B cell (primary cell): Measurements from ENCODE around the gene FHIT. TPM values are rescaled to one million over a fixed set of nuclear protein-coding genes. Genes with fewer than 3 reads are reported as not detected.

Source experiments
- ATAC-seq: fragments of 200-7000 bp; cut with Tn5 transposase; one replicate; pipeline ENCODE4 v1.10.0; 2021; ENCODE audit warnings: low read depth, mild to moderate bottlenecking, moderate number of reproducible peaks, moderate library complexity
- CTCF ChIA-PET: fragments of 350-600 bp; sonication (Branson Sonifier 250); formaldehyde crosslinking; loops from one replicate; lab custom pipeline; 2021; ENCODE audit warnings: antibody characterized with exemption, inconsistent platforms; lab: Charles Lee
- POLR2A ChIA-PET: fragments of 350-600 bp; sonication (Branson Sonifier 250); formaldehyde crosslinking; loops from one replicate; lab custom pipeline; 2021; ENCODE audit warnings: antibody characterized with exemption; lab: Charles Lee
- DNase-seq: peaks from one replicate; pipeline ENCODE4 v3.0.0; 2013
- H2AFZ ChIP-seq: 2 replicates; pipeline ENCODE4 v1.6.1; 2012; ENCODE audit warnings: mild to moderate bottlenecking, low read depth, low read length; ENCODE audit not compliant: insufficient read depth, poor library complexity, severe bottlenecking
- H3K27ac ChIP-seq, 2 donors: 1 replicate in 1 of 2; 2 replicates in 1 of 2; pipeline ENCODE4 v1.5.1; 2012 to 2013; ENCODE audit warnings: low read length in 2 of 2, mild to moderate bottlenecking in 2 of 2, moderate library complexity in 1 of 2
- H3K27me3 ChIP-seq, 4 experiments: fragments of 200-600 bp in 1 of 4; sonication (generic) in 1 of 4; replicated peaks in 1 of 4; 1 replicate in 2 of 4; 2 replicates in 2 of 4; pipeline versions ENCODE4 v1.6.1 to v1.7.0; 2013 to 2016; ENCODE audit warnings: low read length in 3 of 4, mild to moderate bottlenecking in 2 of 4, mixed read lengths in 1 of 4, moderate library complexity in 1 of 4; ENCODE audit not compliant: insufficient read depth in 4 of 4, control insufficient read depth in 3 of 4; ENCODE audit errors: control extremely low read depth in 1 of 4
- H3K36me3 ChIP-seq, 2 experiments: replicated peaks in 1 of 2; 1 replicate in 1 of 2; 2 replicates in 1 of 2; pipeline versions ENCODE4 v1.6.1 to v1.7.1; 2013; ENCODE audit warnings: low read length in 1 of 2; ENCODE audit not compliant: insufficient read depth in 2 of 2, control insufficient read depth in 1 of 2; ENCODE audit errors: control extremely low read depth in 1 of 2, extremely low read depth in 1 of 2
- H3K4me1 ChIP-seq, 2 donors: fragments of 200-600 bp in 1 of 2; sonication (generic) in 1 of 2; 1 replicate in 1 of 2; 2 replicates in 1 of 2; pipeline versions ENCODE4 v1.5.1 to v1.6.1; 2013 to 2017; ENCODE audit warnings: low read length in 2 of 2; ENCODE audit not compliant: control insufficient read depth in 2 of 2, insufficient read depth in 2 of 2
- H3K4me2 ChIP-seq: replicated peaks from 2 replicates; pipeline ENCODE3; 2012; ENCODE audit warnings: mild to moderate bottlenecking, low read depth, low read length; ENCODE audit not compliant: poor library complexity, severe bottlenecking
- H3K4me3 ChIP-seq, 5 experiments: fragments of 200-600 bp in 1 of 5; sonication (generic) in 1 of 5; 1 replicate in 3 of 5; 2 replicates in 2 of 5; pipeline versions ENCODE4 v1.5.1 to v1.7.0; 2011 to 2016; ENCODE audit warnings: low read length in 4 of 5, mild to moderate bottlenecking in 4 of 5, low read depth in 2 of 5, control low read depth in 1 of 5, moderate library complexity in 1 of 5; ENCODE audit not compliant: insufficient read depth in 1 of 5; ENCODE audit errors: control extremely low read depth in 1 of 5, extremely low read depth in 1 of 5
- H3K79me2 ChIP-seq: fragments of 200-600 bp; sonication (generic); one replicate; pipeline ENCODE4 v1.6.0; 2016; ENCODE audit warnings: low read length; ENCODE audit not compliant: control insufficient read depth, insufficient read depth
- H3K9ac ChIP-seq: fragments of 200-600 bp; sonication (generic); 2 replicates; pipeline ENCODE4 v1.6.1; 2017; ENCODE audit warnings: mild to moderate bottlenecking, low read length, moderate library complexity
- H3K9me3 ChIP-seq, 3 donors: one replicate each; pipeline versions ENCODE4 v1.6.1 to v1.7.1; 2013; ENCODE audit warnings: low read length in 2 of 3; ENCODE audit not compliant: control insufficient read depth in 2 of 3, insufficient read depth in 1 of 3; ENCODE audit errors: control extremely low read depth in 1 of 3
- H4K20me1 ChIP-seq: 2 replicates; pipeline ENCODE4 v1.6.0; 2012; ENCODE audit warnings: mild to moderate bottlenecking, low read length; ENCODE audit not compliant: insufficient read depth, control insufficient read depth, poor library complexity, severe bottlenecking
- H3K27ac Mint-ChIP-seq: one replicate; pipeline ENCODE4 v1.8.0; 2021; ENCODE audit warnings: mixed read lengths
- H3K27me3 Mint-ChIP-seq: one replicate; pipeline ENCODE4 v1.8.0; 2021; ENCODE audit warnings: mixed read lengths
- H3K4me1 Mint-ChIP-seq: one replicate; pipeline ENCODE4 v1.8.0; 2021; ENCODE audit warnings: mixed read lengths
- H3K4me3 Mint-ChIP-seq: one replicate; pipeline ENCODE4 v1.8.0; 2021; ENCODE audit warnings: mixed read lengths
- H3K9me3 Mint-ChIP-seq: one replicate; pipeline ENCODE4 v1.8.0; 2022; ENCODE audit warnings: mixed read lengths; ENCODE audit not compliant: insufficient read depth
- EZH2 ChIP-seq: IDR thresholded peaks from 2 replicates; pipeline ENCODE4 v1.6.1; 2012; ENCODE audit warnings: borderline replicate concordance, low read depth, mild to moderate bottlenecking, moderate library complexity, low read length; ENCODE audit not compliant: insufficient read depth, poor library complexity, severe bottlenecking
- WGBS: methylation state at CpG from one replicate; pipeline ENCODE4 v1.1.5; 2013; ENCODE audit warnings: missing lambda C conversion rate; ENCODE audit not compliant: insufficient coverage; 5-methylcytosine and 5-hydroxymethylcytosine counted together
- intact Hi-C: fragments of 100-400 bp; cut with micrococcal nuclease; formaldehyde crosslinking; loops from one replicate; pipeline ENCODE4 v1.10.0; 2022
- polyA plus RNA-seq: library from polyadenylated mRNA; depleted of rRNA; stranded (reverse); fragments of >200 nt; gene quantifications from 2 replicates; pipeline ENCODE4 v1.2.3, GENCODE V29; 2012
- total RNA-seq, 2 donors: library from RNA; stranded (reverse); fragments of 120-200 nt in 1 of 2; gene quantifications; 1 replicate in 1 of 2; 2 replicates in 1 of 2; pipeline versions ENCODE4 v1.2.3 to v1.2.4, GENCODE V29; 2013 to 2022
- TF ChIP-seq, protein P1 (sequence below): fragments of 200-600 bp; IDR thresholded peaks from one replicate; pipeline ENCODE4 v1.8.0; 2022; ENCODE audit warnings: antibody characterized with exemption, mild to moderate bottlenecking

Gene FHIT
- total and polyA plus RNA-seq, 2 donors (not counting 1 experiment from before 2014, with no cell fraction given), result 1.7 to 7.8 TPM

DNA sequence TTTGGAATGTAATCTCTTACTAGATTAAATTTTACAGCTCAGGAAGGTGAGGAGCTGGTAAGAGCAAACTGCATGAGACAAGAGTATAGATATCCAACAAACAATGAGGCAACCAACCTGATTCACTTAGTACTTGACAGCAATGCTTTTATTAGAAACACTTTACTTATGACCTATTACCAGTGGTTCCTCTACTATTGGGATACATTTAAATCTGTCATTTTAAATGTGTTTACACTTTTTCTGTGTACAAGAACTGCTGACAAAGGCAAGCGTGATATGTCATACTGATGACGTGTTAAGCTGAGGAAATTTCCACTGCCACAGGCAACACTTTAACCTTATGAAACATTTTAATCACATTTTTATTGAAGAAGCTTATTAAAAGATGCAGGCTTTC lies 1043.3 kb downstream of the FHIT start:
- intact Hi-C loops, result no loop called here
- H3K9ac ChIP-seq, result no peak overlapping the region
- no peak for ATAC-seq
- H3K4me1 Mint-ChIP-seq, result no peaks in the 10 kb centered on the region
- H3K4me2 ChIP-seq, result no peak overlapping the region
- H3K27ac ChIP-seq, result no peak overlapping the region
- no peaks in the 10 kb centered on the region for H3K4me1 ChIP-seq
- no peaks in the 10 kb centered on the region for H3K9me3 Mint-ChIP-seq
- DNase-seq, result no peak
- CTCF ChIA-PET, result no interaction called here
- no peaks in the 10 kb centered on the region for H3K79me2 ChIP-seq
- H3K9me3 ChIP-seq, result no peaks in the 10 kb centered on the region
- POLR2A ChIA-PET, result no interaction called here
- no peak overlapping the region for H2AFZ ChIP-seq
- no peaks in the 10 kb centered on the region for H3K27me3 Mint-ChIP-seq
- no peak overlapping the region for H3K4me3 ChIP-seq
- no peaks in the 10 kb centered on the region for H3K27me3 ChIP-seq
- H3K4me3 Mint-ChIP-seq, result no peak overlapping the region
- WGBS, result 90% methylated on average over 2 of the region's 2 CpGs
- no peaks in the 10 kb centered on the region for H4K20me1 ChIP-seq
- H3K27ac Mint-ChIP-seq, result no peak overlapping the region
- no peaks in the 10 kb centered on the region for H3K36me3 ChIP-seq
- no peak for TF ChIP-seq EZH2
- TF ChIP-seq, protein P1, sequence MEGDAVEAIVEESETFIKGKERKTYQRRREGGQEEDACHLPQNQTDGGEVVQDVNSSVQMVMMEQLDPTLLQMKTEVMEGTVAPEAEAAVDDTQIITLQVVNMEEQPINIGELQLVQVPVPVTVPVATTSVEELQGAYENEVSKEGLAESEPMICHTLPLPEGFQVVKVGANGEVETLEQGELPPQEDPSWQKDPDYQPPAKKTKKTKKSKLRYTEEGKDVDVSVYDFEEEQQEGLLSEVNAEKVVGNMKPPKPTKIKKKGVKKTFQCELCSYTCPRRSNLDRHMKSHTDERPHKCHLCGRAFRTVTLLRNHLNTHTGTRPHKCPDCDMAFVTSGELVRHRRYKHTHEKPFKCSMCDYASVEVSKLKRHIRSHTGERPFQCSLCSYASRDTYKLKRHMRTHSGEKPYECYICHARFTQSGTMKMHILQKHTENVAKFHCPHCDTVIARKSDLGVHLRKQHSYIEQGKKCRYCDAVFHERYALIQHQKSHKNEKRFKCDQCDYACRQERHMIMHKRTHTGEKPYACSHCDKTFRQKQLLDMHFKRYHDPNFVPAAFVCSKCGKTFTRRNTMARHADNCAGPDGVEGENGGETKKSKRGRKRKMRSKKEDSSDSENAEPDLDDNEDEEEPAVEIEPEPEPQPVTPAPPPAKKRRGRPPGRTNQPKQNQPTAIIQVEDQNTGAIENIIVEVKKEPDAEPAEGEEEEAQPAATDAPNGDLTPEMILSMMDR, result no peak

DNA sequence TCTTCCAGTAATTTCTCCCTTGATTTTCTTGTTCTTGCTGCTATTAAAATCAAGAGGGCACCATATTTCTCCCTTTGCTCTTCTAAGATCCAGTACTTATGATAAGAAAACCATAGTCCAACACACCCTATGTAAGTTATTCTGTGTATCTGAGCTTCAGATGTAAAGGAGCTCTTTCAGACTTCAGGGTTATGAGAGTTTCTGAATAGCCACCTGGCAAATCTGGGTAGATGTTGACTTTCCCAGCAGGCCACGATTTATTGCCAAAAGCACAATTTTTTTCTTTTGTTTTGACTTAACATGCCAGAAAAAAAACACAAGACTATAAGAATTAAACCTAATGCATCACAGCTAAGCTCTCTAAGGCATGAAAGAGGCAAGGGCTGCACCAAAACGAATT lies 1045.0 kb downstream of the FHIT start:
- no peaks in the 10 kb centered on the region for H3K4me1 ChIP-seq

More for the DNA sequence above, 1045.0 kb downstream of the FHIT start:
- no peak for ATAC-seq
- Mint-ChIP-seq H3K4me1 (peaks cover 3% of the 10 kb centered on the region), H3K4me3 (no peak overlapping the region), H3K9me3 (no peaks in the 10 kb centered on the region), H3K27ac (no peak overlapping the region), H3K27me3 (no peaks in the 10 kb centered on the region)
- Histone ChIP-seq H3K27ac (no peak overlapping the region), H3K9ac (no peak overlapping the region), H3K27me3 (no peaks in the 10 kb centered on the region), H3K79me2 (no peaks in the 10 kb centered on the region), H3K36me3 (no peaks in the 10 kb centered on the region), H2AFZ (no peak overlapping the region), H4K20me1 (no peaks in the 10 kb centered on the region), H3K9me3 (no peaks in the 10 kb centered on the region), H3K4me2 (no peak overlapping the region), H3K4me3 (no peak overlapping the region)
- ChIA-PET CTCF (no interaction called here), POLR2A (no interaction called here)
- intact Hi-C loops, result no loop called here
- WGBS, result no CpG with 5 or more reads among the region's 2 CpGs
- no peak for DNase-seq
- TF ChIP-seq, protein P1, result no peak
- no peak for TF ChIP-seq EZH2
